Activated T-cell treated with anti-CD3 and anti-CD28 coated beads, Interleukin-2, amount 50 U/mL, for 4 hours (primary cell): Measurements from ENCODE around the gene MGAT5. TPM values are rescaled to one million over a fixed set of nuclear protein-coding genes. Genes with fewer than 3 reads are reported as not detected.

ENCODE experiments used
- ATAC-seq, 2 donors: fragments of 200-7000 bp; cut with Tn5 transposase; one replicate each; pipeline ENCODE4 v1.10.0; 2021
- DNase-seq: peaks from one replicate; pipeline ENCODE4 v3.0.0-alpha.2; 2020
- H3K27me3 Mint-ChIP-seq: one replicate; pipeline ENCODE4 v1.8.0; 2021; ENCODE audit warnings: low read depth, mixed read lengths
- H3K36me3 Mint-ChIP-seq: one replicate; pipeline ENCODE4 v1.8.0; 2022; ENCODE audit warnings: mixed read lengths; ENCODE audit not compliant: insufficient read depth
- H3K4me1 Mint-ChIP-seq: one replicate; pipeline ENCODE4 v1.8.0; 2021; ENCODE audit warnings: low read depth, mixed read lengths
- H3K4me3 Mint-ChIP-seq: one replicate; pipeline ENCODE4 v1.8.0; 2021; ENCODE audit warnings: mild to moderate bottlenecking, moderate library complexity, mixed read lengths
- H3K9me3 Mint-ChIP-seq: one replicate; pipeline ENCODE4 v1.8.0; 2021; ENCODE audit warnings: mixed read lengths
- total RNA-seq, 3 donors: library from RNA; stranded (reverse); gene quantifications; one replicate each; pipeline ENCODE4 v1.2.1, GENCODE V29; 2021

MGAT5 gene
- 10 to 100 TPM; 58.7 to 69.8 (median 68.4) TPM for total RNA-seq

GRCh38 chr2:134253804-134254203 lies at the start of gene MGAT5:
Gene MGAT5 (plus strand): TSS chr2:134254072. CDS start chr2:134254404, 332 bp downstream.
- DNase-seq (no peak), ATAC-seq (no peak)
- Mint-ChIP-seq H3K27me3 (no peaks in the 10 kb centered on the region), H3K9me3 (no peaks in the 10 kb centered on the region), H3K4me1 (peaks cover 82% of the 10 kb centered on the region), H3K36me3 (peaks cover 20% of the 10 kb centered on the region), H3K4me3 (no peak within 1 kb of the TSS)

- DNase-seq, result no peak
- Mint-ChIP-seq H3K4me1 (peaks cover 32% of the 10 kb centered on the region), H3K36me3 (peaks cover 2% of the 10 kb centered on the region), H3K4me3 (no peak overlapping the region), H3K9me3 (no peaks in the 10 kb centered on the region), H3K27me3 (no peaks in the 10 kb centered on the region)
- ATAC-seq, result no peak
Measured at GRCh38 chr2:134205087-134205486, 48.8 kb upstream of the MGAT5 start.

- no peak for ATAC-seq
- H3K9me3 Mint-ChIP-seq, result no peaks in the 10 kb centered on the region
- H3K4me1 Mint-ChIP-seq, result peaks cover 27% of the 10 kb centered on the region
- H3K4me3 Mint-ChIP-seq, result no peak overlapping the region
- H3K36me3 Mint-ChIP-seq, result peaks cover 2% of the 10 kb centered on the region
- H3K27me3 Mint-ChIP-seq, result no peaks in the 10 kb centered on the region
- DNase-seq, result no peak
Measured at GRCh38 chr2:134206031-134206430, 47.8 kb upstream of the MGAT5 start.

- DNase-seq (no peak), ATAC-seq (peak; percentile 59 to 64)
- H3K27me3 Mint-ChIP-seq, result no peaks in the 10 kb centered on the region
Measured at GRCh38 chr2:134206573-134206972, 47.3 kb upstream of the MGAT5 start.

GRCh38 chr2:134207589-134208209 lies 46.2 kb upstream of the MGAT5 start:
- ATAC-seq (peak; percentile 79 to 86), DNase-seq (peak; percentile 59)
- H3K36me3 Mint-ChIP-seq, result peaks cover under 1% of the 10 kb centered on the region
- H3K4me1 Mint-ChIP-seq, result peaks cover 12% of the 10 kb centered on the region
- H3K27me3 Mint-ChIP-seq, result no peaks in the 10 kb centered on the region
- no peak overlapping the region for H3K4me3 Mint-ChIP-seq
- no peaks in the 10 kb centered on the region for H3K9me3 Mint-ChIP-seq

More at GRCh38 chr2:134206573-134206972, 47.3 kb upstream of the MGAT5 start:
- no peaks in the 10 kb centered on the region for H3K9me3 Mint-ChIP-seq
- H3K4me3 Mint-ChIP-seq, result no peak overlapping the region
- H3K36me3 Mint-ChIP-seq, result peaks cover 2% of the 10 kb centered on the region
- peaks cover 22% of the 10 kb centered on the region for H3K4me1 Mint-ChIP-seq

GRCh38 chr2:134208825-134209224 lies 45.0 kb upstream of the MGAT5 start:
- H3K4me3 Mint-ChIP-seq, result no peak overlapping the region
- H3K36me3 Mint-ChIP-seq, result no peaks in the 10 kb centered on the region
- DNase-seq (no peak), ATAC-seq (no peak)
- no peaks in the 10 kb centered on the region for H3K27me3 Mint-ChIP-seq
- H3K4me1 Mint-ChIP-seq, result peaks cover 13% of the 10 kb centered on the region
- H3K9me3 Mint-ChIP-seq, result no peaks in the 10 kb centered on the region

GRCh38 chr2:134212746-134213145 lies 41.1 kb upstream of the MGAT5 start:
- H3K9me3 Mint-ChIP-seq, result peaks cover 9% of the 10 kb centered on the region
- H3K4me3 Mint-ChIP-seq, result no peak overlapping the region
- DNase-seq, result no peak
- peaks cover 30% of the 10 kb centered on the region for H3K4me1 Mint-ChIP-seq
- H3K27me3 Mint-ChIP-seq, result no peaks in the 10 kb centered on the region
- H3K36me3 Mint-ChIP-seq, result peaks cover 8% of the 10 kb centered on the region
- ATAC-seq, result no peak

GRCh38 chr2:134216152-134216829 lies 37.6 kb upstream of the MGAT5 start:
- H3K27me3 Mint-ChIP-seq, result no peaks in the 10 kb centered on the region
- H3K9me3 Mint-ChIP-seq, result peaks cover 9% of the 10 kb centered on the region
- peaks cover 8% of the 10 kb centered on the region for H3K36me3 Mint-ChIP-seq
- peak overlapping the region; percentile 22 for H3K4me3 Mint-ChIP-seq
- ATAC-seq (peak in 1 of 2 donors; percentile 18), DNase-seq (peak; percentile 23)
- H3K4me1 Mint-ChIP-seq, result peaks cover 63% of the 10 kb centered on the region

- no peak for DNase-seq
- peaks cover 65% of the 10 kb centered on the region for H3K4me1 Mint-ChIP-seq
- H3K36me3 Mint-ChIP-seq, result peaks cover 8% of the 10 kb centered on the region
- H3K4me3 Mint-ChIP-seq, result peak overlapping the region; percentile 58
- H3K9me3 Mint-ChIP-seq, result peaks cover 9% of the 10 kb centered on the region
- H3K27me3 Mint-ChIP-seq, result no peaks in the 10 kb centered on the region
- ATAC-seq, result peak in 1 of 2 donors; percentile 1
Measured at GRCh38 chr2:134217351-134217750, 36.5 kb upstream of the MGAT5 start.

GRCh38 chr2:134217924-134218323 lies 35.9 kb upstream of the MGAT5 start:
- peak; percentile 87 to 93 for ATAC-seq
- peaks cover 8% of the 10 kb centered on the region for H3K36me3 Mint-ChIP-seq
- H3K4me3 Mint-ChIP-seq, result peak overlapping the region; percentile 57
- H3K27me3 Mint-ChIP-seq, result no peaks in the 10 kb centered on the region
- DNase-seq, result peak; percentile 15
- H3K9me3 Mint-ChIP-seq, result peaks cover 9% of the 10 kb centered on the region
- peaks cover 63% of the 10 kb centered on the region for H3K4me1 Mint-ChIP-seq

GRCh38 chr2:134218414-134218813 lies 35.5 kb upstream of the MGAT5 start:
- Mint-ChIP-seq H3K27me3 (no peaks in the 10 kb centered on the region), H3K4me1 (peaks cover 65% of the 10 kb centered on the region), H3K9me3 (peaks cover 9% of the 10 kb centered on the region), H3K4me3 (peak overlapping the region; percentile 57), H3K36me3 (peaks cover 8% of the 10 kb centered on the region)
- ATAC-seq (no peak), DNase-seq (no peak)

- H3K9me3 Mint-ChIP-seq, result peaks cover 9% of the 10 kb centered on the region
- H3K36me3 Mint-ChIP-seq, result peaks cover 8% of the 10 kb centered on the region
- H3K4me1 Mint-ChIP-seq, result peaks cover 68% of the 10 kb centered on the region
- H3K27me3 Mint-ChIP-seq, result no peaks in the 10 kb centered on the region
- DNase-seq (peak; percentile 20), ATAC-seq (no peak)
- peak overlapping the region; percentile 57 for H3K4me3 Mint-ChIP-seq
Measured at GRCh38 chr2:134218930-134219658, 34.8 kb upstream of the MGAT5 start.

GRCh38 chr2:134220344-134220974 lies 33.4 kb upstream of the MGAT5 start:
- H3K4me1 Mint-ChIP-seq, result peaks cover 74% of the 10 kb centered on the region
- peaks cover 3% of the 10 kb centered on the region for H3K36me3 Mint-ChIP-seq

GRCh38 chr2:134224005-134224404 lies 29.9 kb upstream of the MGAT5 start:
- ATAC-seq (peak; percentile 33 to 59), DNase-seq (no peak)
- peaks cover 6% of the 10 kb centered on the region for H3K36me3 Mint-ChIP-seq
- H3K4me3 Mint-ChIP-seq, result no peak overlapping the region
- peaks cover 70% of the 10 kb centered on the region for H3K4me1 Mint-ChIP-seq
- no peaks in the 10 kb centered on the region for H3K27me3 Mint-ChIP-seq
- peaks cover 15% of the 10 kb centered on the region for H3K9me3 Mint-ChIP-seq

More at GRCh38 chr2:134220344-134220974, 33.4 kb upstream of the MGAT5 start:
- Mint-ChIP-seq H3K27me3 (no peaks in the 10 kb centered on the region), H3K4me3 (no peak overlapping the region), H3K9me3 (no peaks in the 10 kb centered on the region)
- ATAC-seq (no peak), DNase-seq (no peak)
